Osteoblast (primary cell): Measurements from ENCODE around the gene MS4A8. TPM values are rescaled to one million over a fixed set of nuclear protein-coding genes. Genes with fewer than 3 reads are reported as not detected.

Experiments
- DNase-seq: peaks from one replicate; pipeline ENCODE4 v3.0.0; 2011; ENCODE audit warnings: low spot score, mixed read lengths; ENCODE audit not compliant: insufficient read length; ENCODE audit errors: missing footprints
- H2AFZ ChIP-seq: 2 replicates; pipeline ENCODE4 v1.6.0; 2011; ENCODE audit warnings: mild to moderate bottlenecking, low read length
- H3K27ac ChIP-seq: 2 replicates; pipeline ENCODE4 v1.5.1; 2011; ENCODE audit warnings: mild to moderate bottlenecking, low read depth, low read length, moderate library complexity
- H3K27me3 ChIP-seq: 2 replicates; pipeline ENCODE4 v1.6.0; 2012; ENCODE audit warnings: mild to moderate bottlenecking, control low read depth, inconsistent platforms, low read length, moderate library complexity; ENCODE audit not compliant: insufficient read depth
- H3K36me3 ChIP-seq: 2 replicates; pipeline ENCODE4 v1.5.1; 2011; ENCODE audit warnings: mild to moderate bottlenecking, low read length, control low read depth, moderate library complexity; ENCODE audit not compliant: insufficient read depth
- H3K4me1 ChIP-seq: 2 replicates; pipeline ENCODE4 v1.5.1; 2011; ENCODE audit warnings: mild to moderate bottlenecking, low read length, control low read depth, moderate library complexity; ENCODE audit not compliant: insufficient read depth
- H3K4me2 ChIP-seq: 2 replicates; pipeline ENCODE4 v1.6.0; 2011; ENCODE audit warnings: mild to moderate bottlenecking, low read length; ENCODE audit not compliant: insufficient read depth
- H3K4me3 ChIP-seq: fragments of 200-600 bp; sonication (generic); 3 replicates; pipeline ENCODE4 v1.5.1; 2012; ENCODE audit warnings: mild to moderate bottlenecking, low read length, inconsistent platforms; ENCODE audit not compliant: insufficient read depth
- H3K79me2 ChIP-seq: 2 replicates; pipeline ENCODE4 v1.6.0; 2012; ENCODE audit warnings: mild to moderate bottlenecking, low read length, control low read depth, inconsistent platforms; ENCODE audit not compliant: insufficient read depth
- H3K9me3 ChIP-seq: 2 replicates; pipeline ENCODE4 v1.5.1; 2011; ENCODE audit warnings: low read depth, low read length, control low read depth
- H4K20me1 ChIP-seq: 2 replicates; pipeline ENCODE4 v1.6.0; 2012; ENCODE audit warnings: mild to moderate bottlenecking, low read length, control low read depth; ENCODE audit not compliant: insufficient read depth
- CTCF ChIP-seq: IDR thresholded peaks from 2 replicates; pipeline ENCODE4 v1.5.1; 2011; ENCODE audit warnings: mild to moderate bottlenecking, low read depth, low read length, moderate library complexity; ENCODE audit errors: extremely low read depth
- total RNA-seq: library from RNA; depleted of rRNA; stranded (reverse); fragments of >200 nt; gene quantifications from 2 replicates; pipeline ENCODE4 v1.2.3, GENCODE V29; 2012

MS4A8 gene
- total RNA-seq, 1 donor: not detected

GRCh38 chr11:60699936-60700335, 524 bp downstream of the MS4A8 start:
- no peaks in the 10 kb centered on the region for H3K9me3 ChIP-seq
- H4K20me1 ChIP-seq: no peaks in the 10 kb centered on the region
- no peak overlapping the region for H3K27ac ChIP-seq
- H3K36me3 ChIP-seq: no peaks in the 10 kb centered on the region
- H3K4me2 ChIP-seq: no peak overlapping the region
- no peak for TF ChIP-seq CTCF
- no peak for DNase-seq
- H3K27me3 ChIP-seq: no peaks in the 10 kb centered on the region
- no peaks in the 10 kb centered on the region for H3K79me2 ChIP-seq
- H3K4me1 ChIP-seq: no peaks in the 10 kb centered on the region
- H3K4me3 ChIP-seq: no peak overlapping the region
- no peak overlapping the region for H2AFZ ChIP-seq

DNA sequence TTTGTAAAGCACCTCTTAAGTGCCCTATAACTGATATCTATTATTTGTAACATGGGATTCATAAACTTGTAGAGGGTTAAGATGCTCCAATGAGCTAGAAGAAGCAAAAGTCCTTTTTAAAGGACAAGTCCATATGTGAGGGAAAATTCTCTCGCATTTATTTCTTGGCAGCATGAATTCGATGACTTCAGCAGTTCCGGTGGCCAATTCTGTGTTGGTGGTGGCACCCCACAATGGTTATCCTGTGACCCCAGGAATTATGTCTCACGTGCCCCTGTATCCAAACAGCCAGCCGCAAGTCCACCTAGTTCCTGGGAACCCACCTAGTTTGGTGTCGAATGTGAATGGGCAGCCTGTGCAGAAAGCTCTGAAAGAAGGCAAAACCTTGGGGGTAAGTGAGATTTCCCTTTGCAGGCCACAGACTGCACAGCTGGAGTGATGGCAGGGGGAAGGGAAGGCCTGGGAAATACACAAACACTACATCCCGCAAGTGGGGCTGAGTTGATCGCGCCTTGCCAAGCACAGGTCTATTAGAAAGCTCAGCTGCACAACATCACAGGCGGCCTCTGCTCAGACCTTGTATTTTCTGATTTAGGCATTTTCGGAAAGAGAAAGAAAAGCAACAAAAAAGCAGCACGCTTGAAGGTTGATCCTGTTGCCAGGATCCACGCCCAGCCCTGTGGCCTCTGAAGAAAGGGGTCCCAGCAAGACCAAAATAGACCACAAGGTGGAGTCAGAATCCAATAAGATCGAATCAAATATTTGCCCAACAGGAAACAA, 1.5 kb downstream of the MS4A8 start:
- no peaks in the 10 kb centered on the region for H3K27me3 ChIP-seq
- no peak overlapping the region for H2AFZ ChIP-seq
- H4K20me1 ChIP-seq: no peaks in the 10 kb centered on the region
- H3K4me2 ChIP-seq: no peak overlapping the region
- H3K36me3 ChIP-seq: no peaks in the 10 kb centered on the region
- no peak for DNase-seq
- H3K9me3 ChIP-seq: no peaks in the 10 kb centered on the region
- no peaks in the 10 kb centered on the region for H3K79me2 ChIP-seq
- H3K27ac ChIP-seq: no peak overlapping the region
- H3K4me3 ChIP-seq: no peak overlapping the region
- no peaks in the 10 kb centered on the region for H3K4me1 ChIP-seq
- peak; percentile 27 for TF ChIP-seq CTCF

DNA sequence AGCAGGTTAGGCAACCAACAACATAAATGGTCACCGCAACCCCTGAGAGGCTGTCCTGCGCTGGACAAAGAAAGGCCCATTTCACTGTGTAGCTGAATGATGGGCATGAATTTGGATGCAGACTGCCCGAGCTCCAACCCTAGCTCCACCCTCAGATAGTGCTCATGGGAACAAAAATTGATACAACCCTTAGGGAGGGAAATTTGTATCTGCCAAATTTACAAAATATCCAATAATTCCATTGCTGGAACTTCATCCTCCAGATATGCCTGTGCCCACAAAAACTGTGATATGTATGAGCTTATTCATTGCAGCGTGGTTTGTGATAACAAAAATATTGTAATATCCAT, 2.0 kb downstream of the MS4A8 start:
- no peak overlapping the region for H3K4me2 ChIP-seq
- H4K20me1 ChIP-seq: no peaks in the 10 kb centered on the region
- H3K27ac ChIP-seq: no peak overlapping the region
- no peaks in the 10 kb centered on the region for H3K36me3 ChIP-seq
- H3K27me3 ChIP-seq: no peaks in the 10 kb centered on the region
- H2AFZ ChIP-seq: no peak overlapping the region
- H3K79me2 ChIP-seq: no peaks in the 10 kb centered on the region
- DNase-seq: no peak
- TF ChIP-seq CTCF: no peak
- no peaks in the 10 kb centered on the region for H3K9me3 ChIP-seq
- H3K4me3 ChIP-seq: no peak overlapping the region
- H3K4me1 ChIP-seq: no peaks in the 10 kb centered on the region

DNA sequence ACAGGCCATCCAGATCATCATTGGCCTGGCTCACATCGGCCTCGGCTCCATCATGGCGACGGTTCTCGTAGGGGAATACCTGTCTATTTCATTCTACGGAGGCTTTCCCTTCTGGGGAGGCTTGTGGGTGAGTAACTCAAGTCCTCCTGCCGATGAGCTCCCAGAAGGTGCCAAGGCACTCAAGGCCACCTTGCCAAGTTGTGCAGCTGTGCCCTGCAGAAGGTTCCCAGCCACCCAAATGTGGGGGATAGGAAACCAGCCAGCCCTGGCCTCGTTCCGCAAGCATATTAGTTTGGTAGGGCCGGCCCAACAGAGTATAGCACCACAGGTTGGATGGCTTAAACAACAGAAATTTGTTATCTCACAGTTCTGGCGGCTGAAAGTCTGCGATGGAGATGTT, 4.0 kb downstream of the MS4A8 start:
- Histone ChIP-seq H3K27ac (no peak overlapping the region), H2AFZ (no peak overlapping the region), H3K4me2 (no peak overlapping the region), H3K36me3 (no peaks in the 10 kb centered on the region), H3K4me3 (no peak overlapping the region), H4K20me1 (no peaks in the 10 kb centered on the region), H3K79me2 (no peaks in the 10 kb centered on the region), H3K27me3 (no peaks in the 10 kb centered on the region), H3K9me3 (no peaks in the 10 kb centered on the region), H3K4me1 (no peaks in the 10 kb centered on the region)
- DNase-seq: no peak
- TF ChIP-seq CTCF: no peak
